Calu3 (cell line): Measurements from ENCODE around the gene FAM120B. TPM values are rescaled to one million over a fixed set of nuclear protein-coding genes. Genes with fewer than 3 reads are reported as not detected.

ENCODE experiments used
- BruUV-seq: library from RNA; stranded (reverse); fragments of 400-500 nt; replicated peaks from 2 replicates; lab custom pipeline; 2021; lab: Mats Ljungman, UMichigan
- CTCF ChIA-PET: fragments of 300-600 bp; sonication (Branson Sonifier 250); formaldehyde crosslinking; loops from one replicate; lab custom pipeline; 2022; ENCODE audit warnings: antibody characterized with exemption; lab: Charles Lee
- DNase-seq: peaks from one replicate; pipeline ENCODE4 v3.0.0; 2022
- H3K27ac Mint-ChIP-seq: one replicate; pipeline ENCODE4 v1.8.0; 2022; ENCODE audit warnings: mixed read lengths; ENCODE audit not compliant: unreplicated experiment
- H3K27me3 Mint-ChIP-seq: one replicate; pipeline ENCODE4 v1.8.0; 2022; ENCODE audit warnings: mixed read lengths; ENCODE audit not compliant: unreplicated experiment
- H3K36me3 Mint-ChIP-seq: one replicate; pipeline ENCODE4 v1.8.0; 2022; ENCODE audit warnings: mild to moderate bottlenecking, moderate library complexity, mixed read lengths; ENCODE audit not compliant: insufficient read depth, unreplicated experiment
- H3K4me1 Mint-ChIP-seq: one replicate; pipeline ENCODE4 v1.8.0; 2022; ENCODE audit warnings: mild to moderate bottlenecking, low read depth, mixed read lengths; ENCODE audit not compliant: unreplicated experiment
- H3K4me3 Mint-ChIP-seq: one replicate; pipeline ENCODE4 v1.8.0; 2022; ENCODE audit warnings: mild to moderate bottlenecking, low read depth, moderate library complexity, mixed read lengths; ENCODE audit not compliant: unreplicated experiment
- H3K9me3 Mint-ChIP-seq: one replicate; pipeline ENCODE4 v1.8.0; 2022; ENCODE audit warnings: low read depth, mixed read lengths; ENCODE audit not compliant: unreplicated experiment
- CTCF ChIP-seq: fragments of 200-600 bp; IDR thresholded peaks from one replicate; pipeline ENCODE4 v1.8.0; 2022; ENCODE audit warnings: antibody characterized with exemption; ENCODE audit not compliant: unreplicated experiment
- intact Hi-C: fragments of 100-400 bp; cut with micrococcal nuclease; formaldehyde crosslinking; loops from one replicate; pipeline ENCODE4 v1.10.0; 2022; ENCODE audit not compliant: unreplicated experiment
- total RNA-seq: library from RNA; stranded (reverse); gene quantifications from 2 replicates; pipeline ENCODE4 v1.2.3, GENCODE V29; 2022

Gene FAM120B
- total RNA-seq, 1 experiment from 2014 or later: 13.2 TPM

- intact Hi-C loops: no loop called here
- Mint-ChIP-seq H3K36me3 (no peaks in the 10 kb centered on the region), H3K27ac (no peak overlapping the region), H3K4me1 (peaks cover 8% of the 10 kb centered on the region), H3K27me3 (peaks cover 55% of the 10 kb centered on the region), H3K4me3 (no peak overlapping the region), H3K9me3 (no peaks in the 10 kb centered on the region)
- no peak for TF ChIP-seq CTCF
- no TSS peak for BruUV-seq
- CTCF ChIA-PET: no interaction called here
- no peak for DNase-seq
These were observed 38.9 kb upstream of the FAM120B start for GRCh38 chr6:170267688-170268087.

- no peak for DNase-seq
- no peak for TF ChIP-seq CTCF
- H3K9me3 Mint-ChIP-seq: no peaks in the 10 kb centered on the region
- H3K4me1 Mint-ChIP-seq: peaks cover 8% of the 10 kb centered on the region
- CTCF ChIA-PET: no interaction called here
- BruUV-seq: no TSS peak
- H3K27ac Mint-ChIP-seq: no peak overlapping the region
- no peaks in the 10 kb centered on the region for H3K36me3 Mint-ChIP-seq
- peaks cover 54% of the 10 kb centered on the region for H3K27me3 Mint-ChIP-seq
- H3K4me3 Mint-ChIP-seq: no peak overlapping the region
- intact Hi-C loops: no loop called here
These were observed 38.1 kb upstream of the FAM120B start for GRCh38 chr6:170268216-170269129.

- Mint-ChIP-seq H3K27ac (no peak overlapping the region), H3K4me3 (no peak overlapping the region)
- DNase-seq: no peak
These were observed 37.3 kb upstream of the FAM120B start for GRCh38 chr6:170269151-170269845.

More at GRCh38 chr6:170269151-170269845, 37.3 kb upstream of the FAM120B start:
- no peak for TF ChIP-seq CTCF
- Mint-ChIP-seq H3K36me3 (no peaks in the 10 kb centered on the region), H3K9me3 (no peaks in the 10 kb centered on the region), H3K4me1 (peaks cover 8% of the 10 kb centered on the region), H3K27me3 (peaks cover 54% of the 10 kb centered on the region)
- intact Hi-C loops: no loop called here
- BruUV-seq: no TSS peak
- CTCF ChIA-PET: no interaction called here
